K562 (cell line): ENCODE results near the gene ENTREP3. TPM values are rescaled to one million over a fixed set of nuclear protein-coding genes. Genes with fewer than 3 reads are reported as not detected.

Experiments used
- ATAC-seq: fragments of 200-7000 bp; cut with Tn5 transposase; 3 replicates; pipeline ENCODE4 v1.9.1; 2020; ENCODE audit warnings: moderate library complexity
- BruUV-seq: library from RNA; stranded (reverse); fragments of 400-500 nt; replicated peaks from 2 replicates; lab custom pipeline; 2021; lab: Mats Ljungman, UMichigan
- CTCF ChIA-PET: fragments of 300-600 bp; formaldehyde crosslinking; extraction: SDS; loops from one replicate; lab custom pipeline; 2021; ENCODE audit warnings: low intra/inter-chr PET ratio; lab: Yijun Ruan, JAX
- POLR2A ChIA-PET: fragments of 300-600, 350-650 bp; sonication (Branson Sonifier 250); formaldehyde crosslinking; extraction: SDS; loops from one replicate; lab custom pipeline; 2021; ENCODE audit warnings: antibody characterized with exemption, inconsistent platforms; lab: Yijun Ruan, JAX
- DNase-seq, 4 experiments: peaks; one replicate each; pipeline versions ENCODE4 v3.0.0 to v3.0.0-alpha.2; 2011 to 2018; ENCODE audit warnings: low spot score in 3 of 4, mixed read lengths in 3 of 4; ENCODE audit errors: extremely low read depth in 1 of 4
- FAIRE-seq: peaks from 2 replicates; lab custom pipeline; 2011; peaks lifted over from hg19 to GRCh38; lab: Jason Lieb, UNC
- H2AFZ ChIP-seq: 2 replicates; pipeline ENCODE4 v1.6.0; 2011; ENCODE audit warnings: low read depth, low read length, control low read depth, inconsistent platforms
- H3K27ac ChIP-seq: fragments of 200-600 bp; 3 replicates; pipeline ENCODE4 v1.8.0; 2011; ENCODE audit warnings: low read depth, mild to moderate bottlenecking, control low read depth, inconsistent platforms, low read length, moderate library complexity, mixed read lengths; ENCODE audit errors: extremely low read depth
- H3K27me3 ChIP-seq, 2 experiments: fragments of 300-600 bp in 1 of 2; 2 replicates in 1 of 2; 3 replicates in 1 of 2; pipeline versions ENCODE4 v1.6.0 to v1.8.0; 2011; ENCODE audit warnings: inconsistent platforms in 2 of 2, low read length in 2 of 2, mild to moderate bottlenecking in 1 of 2, mixed read lengths in 1 of 2, moderate library complexity in 1 of 2; ENCODE audit not compliant: control insufficient read depth in 2 of 2, insufficient read depth in 2 of 2
- H3K36me3 ChIP-seq: fragments of 300-600 bp; 3 replicates; pipeline ENCODE4 v1.8.0; 2011; ENCODE audit warnings: mild to moderate bottlenecking, low read length, inconsistent platforms; ENCODE audit not compliant: control insufficient read depth, insufficient read depth
- H3K4me1 ChIP-seq, 2 experiments: fragments of 200-600 bp in 1 of 2; replicated peaks in 1 of 2; 2 replicates in 1 of 2; 3 replicates in 1 of 2; pipeline versions ENCODE4 v1.5.1 to v1.8.0; 2011; ENCODE audit warnings: inconsistent platforms in 2 of 2, low read length in 2 of 2, mild to moderate bottlenecking in 1 of 2, mixed read lengths in 1 of 2, moderate library complexity in 1 of 2; ENCODE audit not compliant: control insufficient read depth in 2 of 2, insufficient read depth in 2 of 2
- H3K4me2 ChIP-seq: 2 replicates; pipeline ENCODE4 v1.6.1; 2011; ENCODE audit warnings: low read length, control low read depth, inconsistent platforms, mixed read lengths; ENCODE audit not compliant: insufficient read depth
- H3K4me3 ChIP-seq: fragments of 200-600 bp; sonication (generic), shearing (Covaris generic); 2 replicates; pipeline ENCODE4 v1.5.1; 2016; ENCODE audit warnings: control low read depth, inconsistent platforms
- H3K79me2 ChIP-seq: fragments of 200-600 bp; 3 replicates; pipeline ENCODE4 v1.8.0; 2011; ENCODE audit warnings: low read length, inconsistent platforms; ENCODE audit not compliant: control insufficient read depth, insufficient read depth
- H3K9ac ChIP-seq, 2 experiments: 2 replicates each; pipeline versions ENCODE4 v1.6.0 to v1.6.1; 2011; ENCODE audit warnings: low read depth in 2 of 2, low read length in 2 of 2, control low read depth in 1 of 2, inconsistent platforms in 1 of 2, mild to moderate bottlenecking in 1 of 2, mixed read lengths in 1 of 2; ENCODE audit not compliant: insufficient read depth in 1 of 2
- H3K9me1 ChIP-seq: one replicate; pipeline ENCODE4 v1.6.0; 2011; ENCODE audit warnings: inconsistent platforms, mild to moderate bottlenecking, low read length, moderate library complexity; ENCODE audit not compliant: control insufficient read depth, insufficient read depth
- H3K9me3 ChIP-seq: replicated peaks from 2 replicates; pipeline ENCODE4 v1.5.1; 2011; ENCODE audit warnings: low read depth, low read length, inconsistent platforms; ENCODE audit not compliant: control insufficient read depth, insufficient read depth
- H4K20me1 ChIP-seq: replicated peaks from 2 replicates; pipeline ENCODE4 v1.6.1; 2011; ENCODE audit warnings: low read length, inconsistent platforms, mixed read lengths; ENCODE audit not compliant: control insufficient read depth, insufficient read depth
- CC2D1A ChIP-seq: fragments of 450-650 bp; IDR thresholded peaks from 2 replicates; pipeline ENCODE4 v1.6.1; 2017; ENCODE audit warnings: mild to moderate bottlenecking
- EP400 ChIP-seq: fragments of 450-650 bp; IDR thresholded peaks from 2 replicates; pipeline ENCODE4 v1.6.1; 2017; ENCODE audit warnings: antibody characterized with exemption, mild to moderate bottlenecking, moderate library complexity
- FOXP1 ChIP-seq: sonication (generic); formaldehyde crosslinking; IDR thresholded peaks from 2 replicates; pipeline ENCODE4 v1.8.0; 2022; ENCODE audit warnings: mild to moderate bottlenecking, missing genetic modification reagents
- HNRNPUL1 ChIP-seq: fragments of 200-400 bp; formaldehyde crosslinking; IDR thresholded peaks from 2 replicates; pipeline ENCODE4 v1.6.1; 2017; ENCODE audit warnings: low read length
- LEF1 ChIP-seq: fragments of 450-650 bp; IDR thresholded peaks from 2 replicates; pipeline ENCODE4 v1.6.1; 2016; ENCODE audit warnings: mild to moderate bottlenecking
- NFIC ChIP-seq: fragments of 450-650 bp; IDR thresholded peaks from 2 replicates; pipeline ENCODE4 v1.6.1; 2017; ENCODE audit warnings: mild to moderate bottlenecking, inconsistent platforms
- PPARD ChIP-seq: fragments of 250-450 bp; sonication (Bioruptor Pico); IDR thresholded peaks from 2 replicates; pipeline ENCODE4 v1.8.0; 2022; ENCODE audit warnings: inconsistent platforms, mild to moderate bottlenecking, moderate library complexity
- SMARCA4 ChIP-seq: fragments of 450-650 bp; IDR thresholded peaks from 2 replicates; pipeline ENCODE4 v1.6.1; 2016
- SMC3 ChIP-seq: conservative IDR thresholded peaks from 2 replicates; pipeline ENCODE4 v1.6.1; 2011; ENCODE audit warnings: low read depth, low read length, improper control_type of control experiment; ENCODE audit not compliant: insufficient read depth
- TFAM ChIP-seq: fragments of 250-450 bp; sonication (Bioruptor Pico); conservative IDR thresholded peaks from 2 replicates; pipeline ENCODE4 v1.5.0; 2021; ENCODE audit warnings: mild to moderate bottlenecking, moderate library complexity
- U2AF1 ChIP-seq: fragments of 200-400 bp; formaldehyde crosslinking; optimal IDR thresholded peaks from 2 replicates; pipeline ENCODE3; 2017; ENCODE audit warnings: mild to moderate bottlenecking, low read depth, low read length, moderate library complexity
- ZKSCAN3 ChIP-seq: fragments of 250-450 bp; sonication (Bioruptor Pico); IDR thresholded peaks from 2 replicates; pipeline ENCODE4 v1.4.0; 2020
- ZNF239 ChIP-seq: fragments of 250-450 bp; sonication (Bioruptor Pico); IDR thresholded peaks from 2 replicates; pipeline ENCODE4 v1.4.0; 2020; ENCODE audit warnings: mild to moderate bottlenecking
- ZNF717 ChIP-seq: fragments of 250-450 bp; sonication (Bioruptor Pico); IDR thresholded peaks from 2 replicates; pipeline ENCODE4 v1.5.0; 2021
- WGBS: fragments of 100-300 bp; shearing (Covaris generic); methylation state at CpG from one replicate; pipeline ENCODE4 v1.1.6; 2016; ENCODE audit warnings: low coverage, mixed read lengths; ENCODE audit not compliant: insufficient coverage; ENCODE audit errors: missing lambda C conversion rate; 5-methylcytosine and 5-hydroxymethylcytosine counted together
- in situ Hi-C: fragments of 300-500 bp; cut with MboI; formaldehyde crosslinking; loops from 4 replicates; pipeline ENCODE4 v1.15.0; 2018; ENCODE audit warnings: inconsistent platforms, mixed read lengths
- intact Hi-C: fragments of 100-400 bp; cut with micrococcal nuclease; formaldehyde crosslinking; loops from 2 replicates; pipeline ENCODE4 v1.14.2; 2022
- polyA plus RNA-seq, 8 experiments: library from polyadenylated mRNA; depleted of rRNA in 4 of 8; stranded (reverse) in 5 of 8; unstranded in 3 of 8; fragments of >200 nt; fragmentation: Nextera tagmentation in 2 of 8; fragmentation: Illumina TruSeq in 1 of 8; extraction: Ambion mirVana in 2 of 8; extraction: Trizol in 1 of 8; gene quantifications; 2 replicates each; pipeline versions ENCODE4 v1.2.1 to v1.2.3, GENCODE V29; 2011 to 2014; ENCODE audit warnings: inconsistent platforms in 1 of 8, missing spikeins in 1 of 8
- total RNA-seq, 7 experiments: library from RNA; depleted of rRNA in 6 of 7; stranded (reverse); fragments of >200 nt in 6 of 7; fragmentation: Illumina TruSeq in 2 of 7; extraction: Trizol in 2 of 7; gene quantifications; 2 replicates each; pipeline versions ENCODE4 v1.2.1 to v1.2.3, GENCODE V29; 2011 to 2021; ENCODE audit warnings: low replicate concordance in 1 of 7
- TF ChIP-seq, protein P1 (sequence below): fragments of 450-650 bp; IDR thresholded peaks from 2 replicates; pipeline ENCODE4 v1.6.1; 2016; ENCODE audit warnings: antibody characterized with exemption
- TF ChIP-seq, protein P2 (sequence below): sonication (generic); formaldehyde crosslinking; IDR thresholded peaks from 2 replicates; pipeline ENCODE4 v1.8.1; 2023; ENCODE audit warnings: mild to moderate bottlenecking, missing genetic modification reagents

The ENTREP3 gene
- total and polyA plus RNA-seq, 9 of the 15 experiments (the other 6 are each of a cell fraction or from before 2014, with no cell fraction given), result 1.9 to 41.8 (median 5.9) TPM

DNA sequence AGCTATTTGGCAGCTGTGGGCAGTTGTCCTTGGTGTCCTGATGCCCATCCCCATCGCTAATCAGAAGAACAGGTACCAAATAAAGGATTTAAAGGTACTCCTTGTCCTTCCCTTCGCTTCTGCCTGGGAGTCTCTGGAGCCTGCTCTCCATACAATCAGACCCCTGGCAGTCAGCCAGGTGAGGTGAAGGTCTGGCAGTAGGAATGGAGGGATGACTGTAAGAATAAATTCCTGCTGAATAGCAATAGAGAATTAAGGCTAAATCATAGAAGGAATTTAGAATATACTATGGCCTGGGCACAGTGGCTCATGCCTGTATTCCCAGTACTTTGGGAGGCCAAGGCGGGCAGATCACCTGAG is 56.8 kb downstream of the ENTREP3 start:
- Histone ChIP-seq H3K27ac (no peak overlapping the region), H3K9ac (no peak overlapping the region), H3K36me3 (peaks cover 37% of the 10 kb centered on the region; the same call in 2 of the 3 replicates), H3K9me3 (no peaks in the 10 kb centered on the region), H3K4me3 (no peak overlapping the region), H3K27me3 (no peaks in the 10 kb centered on the region), H3K79me2 (peaks cover 20% of the 10 kb centered on the region), H4K20me1 (no peaks in the 10 kb centered on the region), H3K4me2 (no peak overlapping the region), H3K9me1 (no peaks in the 10 kb centered on the region), H2AFZ (no peak overlapping the region), H3K4me1 (peaks cover 13 to 39% of the 10 kb centered on the region in 2 experiments; a peak in 4 of 5 replicates)
- ChIA-PET POLR2A (interaction anchor here (0.6 kb wide), 1 partner anchor 590 kb away, joined by 3 read pairs; no protein-coding TSS in a partner anchor), CTCF (no interaction called here)
- TF ChIP-seq NFIC (peak; percentile 58), PPARD (CRISPR knock-in tag) (no peak), HNRNPUL1 (no peak)
- FAIRE-seq (no peak), ATAC-seq (no peak), DNase-seq (no peak)
- in situ Hi-C loops (no loop called here), intact Hi-C loops (no loop called here)
- no TSS peak for BruUV-seq
- 96% methylated on average over 3 of the region's 3 CpGs for WGBS

DNA sequence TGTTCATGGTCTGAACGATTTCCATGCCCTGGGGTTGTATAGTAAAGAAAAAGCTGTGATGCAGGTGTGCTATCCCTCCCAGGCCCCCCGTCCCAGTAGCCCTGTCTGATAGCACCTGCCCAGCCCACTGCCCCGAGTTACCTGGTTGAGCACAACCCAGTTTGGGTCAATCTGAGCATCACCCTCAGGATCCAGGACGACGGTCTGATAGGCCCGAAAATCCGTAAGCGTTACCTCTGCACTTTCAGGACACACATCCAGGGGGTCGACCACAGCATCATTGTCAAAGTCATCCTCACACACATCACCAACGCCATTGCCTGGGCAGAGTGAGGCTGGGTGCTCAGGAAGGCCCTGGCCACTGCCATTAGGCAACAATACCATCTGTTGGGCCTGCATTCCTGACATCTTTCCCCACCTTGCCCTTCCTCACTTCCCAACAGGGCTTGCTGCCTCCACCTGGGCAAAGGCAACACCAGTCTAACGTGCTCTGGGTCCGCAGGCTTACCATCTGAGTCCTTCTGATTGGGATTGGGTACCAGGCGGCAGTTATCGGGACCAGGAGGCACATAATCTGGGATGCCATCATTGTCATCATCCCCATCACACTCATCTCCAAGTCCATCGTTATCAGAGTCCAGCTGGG is 57.3 kb downstream of the ENTREP3 start:
- no peak overlapping the region for H3K4me2 ChIP-seq
- no peak for FAIRE-seq
- no peak overlapping the region for H2AFZ ChIP-seq
- ATAC-seq, result no peak
- CTCF ChIA-PET, result no interaction called here
- no peaks in the 10 kb centered on the region for H3K9me3 ChIP-seq
- H3K27me3 ChIP-seq, result no peaks in the 10 kb centered on the region
- 90% methylated on average over 15 of the region's 15 CpGs for whole genome bisulfite sequencing
- no peak overlapping the region for H3K4me3 ChIP-seq
- H3K9ac ChIP-seq, result no peak overlapping the region
- in situ Hi-C loops, result no loop called here
- no peak for DNase-seq
- H3K4me1 ChIP-seq, result peaks cover 13 to 44% of the 10 kb centered on the region in 2 experiments; a peak in 4 of 5 replicates
- intact Hi-C loops, result no loop called here
- no peak overlapping the region for H3K27ac ChIP-seq
- no peaks in the 10 kb centered on the region for H4K20me1 ChIP-seq
- H3K79me2 ChIP-seq, result peaks cover 20% of the 10 kb centered on the region
- POLR2A ChIA-PET, result interaction anchor here (0.6 kb wide), 1 partner anchor 589 kb away, joined by 3 read pairs; no protein-coding TSS in a partner anchor
- no TSS peak for BruUV-seq
- H3K9me1 ChIP-seq, result no peaks in the 10 kb centered on the region
- peaks cover 37% of the 10 kb centered on the region; the same call in 2 of the 3 replicates for H3K36me3 ChIP-seq
- TF ChIP-seq U2AF1 (no peak), SMARCA4 (no peak), CC2D1A (no peak), TFAM (no peak), ZKSCAN3 (no peak), ZNF717 (no peak), SMC3 (no peak), EP400 (no peak), FOXP1 (CRISPR knock-in tag) (no peak), ZNF239 (CRISPR knock-in tag) (no peak), LEF1 (no peak)
- TF ChIP-seq, protein P1, sequence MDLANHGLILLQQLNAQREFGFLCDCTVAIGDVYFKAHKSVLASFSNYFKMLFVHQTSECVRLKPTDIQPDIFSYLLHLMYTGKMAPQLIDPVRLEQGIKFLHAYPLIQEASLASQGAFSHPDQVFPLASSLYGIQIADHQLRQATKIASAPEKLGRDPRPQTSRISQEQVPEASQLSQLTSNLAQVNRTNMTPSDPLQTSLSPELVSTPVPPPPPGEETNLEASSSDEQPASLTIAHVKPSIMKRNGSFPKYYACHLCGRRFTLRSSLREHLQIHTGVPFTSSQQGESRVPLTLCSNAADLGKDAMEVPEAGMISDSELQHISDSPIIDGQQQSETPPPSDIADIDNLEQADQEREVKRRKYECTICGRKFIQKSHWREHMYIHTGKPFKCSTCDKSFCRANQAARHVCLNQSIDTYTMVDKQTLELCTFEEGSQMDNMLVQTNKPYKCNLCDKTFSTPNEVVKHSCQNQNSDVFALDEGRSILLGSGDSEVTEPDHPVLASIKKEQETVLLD, result no peak
- TF ChIP-seq, protein P2, sequence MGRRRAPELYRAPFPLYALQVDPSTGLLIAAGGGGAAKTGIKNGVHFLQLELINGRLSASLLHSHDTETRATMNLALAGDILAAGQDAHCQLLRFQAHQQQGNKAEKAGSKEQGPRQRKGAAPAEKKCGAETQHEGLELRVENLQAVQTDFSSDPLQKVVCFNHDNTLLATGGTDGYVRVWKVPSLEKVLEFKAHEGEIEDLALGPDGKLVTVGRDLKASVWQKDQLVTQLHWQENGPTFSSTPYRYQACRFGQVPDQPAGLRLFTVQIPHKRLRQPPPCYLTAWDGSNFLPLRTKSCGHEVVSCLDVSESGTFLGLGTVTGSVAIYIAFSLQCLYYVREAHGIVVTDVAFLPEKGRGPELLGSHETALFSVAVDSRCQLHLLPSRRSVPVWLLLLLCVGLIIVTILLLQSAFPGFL, result no peak
